ENCODE results near the gene ALKBH2.

The ALKBH2 gene

GRCh38 chr12:109093022-109093918, at the start of gene ALKBH2:
Gene ALKBH2, minus strand, starts transcription at chr12:109093472. Its CDS starts 686 bp downstream, at chr12:109092786.
- peak; percentile 89 to 90 for DNase-seq (ENCODE audit: low read depth in 2 of 2)

DNA sequence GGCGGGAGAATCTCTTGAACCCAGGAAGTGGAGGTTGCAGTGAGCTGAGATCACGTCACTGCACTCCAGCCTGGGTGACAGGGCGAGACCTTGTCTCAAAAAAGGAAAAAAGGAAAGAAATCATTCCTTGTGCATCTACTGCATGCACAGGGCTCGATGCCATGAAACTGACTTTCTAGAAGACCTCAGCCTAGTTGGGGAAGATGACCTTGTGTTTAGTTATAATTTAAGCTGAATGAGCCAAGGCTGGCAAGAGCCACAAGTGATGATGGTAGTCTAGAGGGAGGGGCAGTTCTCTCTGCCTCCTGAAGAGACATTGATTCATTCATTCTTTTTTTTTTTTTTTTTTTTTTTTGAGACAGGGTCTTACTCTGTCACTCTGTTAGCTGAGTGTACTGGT, 47.3 kb upstream of the ALKBH2 start:
- DNase-seq (ENCODE audit: low read depth in 2 of 2), result no peak

DNA sequence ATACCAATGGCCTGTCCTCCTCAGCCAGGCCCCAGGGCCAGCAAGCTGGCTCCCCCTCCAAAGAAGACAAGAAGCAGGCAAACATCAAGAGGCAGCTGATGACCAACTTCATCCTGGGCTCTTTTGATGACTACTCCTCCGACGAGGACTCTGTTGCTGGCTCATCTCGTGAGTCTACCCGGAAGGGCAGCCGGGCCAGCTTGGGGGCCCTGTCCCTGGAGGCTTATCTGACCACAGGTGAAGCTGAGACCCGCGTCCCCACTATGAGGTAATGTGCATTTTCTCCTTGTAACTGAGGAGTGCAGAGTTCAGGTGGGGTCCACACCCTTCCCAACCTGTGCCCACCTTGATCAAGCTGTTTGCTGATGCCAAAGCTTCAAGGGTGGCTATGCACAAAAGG, 46.5 kb upstream of the ALKBH2 start:
- DNase-seq (ENCODE audit: low read depth in 2 of 2), result no peak

DNA sequence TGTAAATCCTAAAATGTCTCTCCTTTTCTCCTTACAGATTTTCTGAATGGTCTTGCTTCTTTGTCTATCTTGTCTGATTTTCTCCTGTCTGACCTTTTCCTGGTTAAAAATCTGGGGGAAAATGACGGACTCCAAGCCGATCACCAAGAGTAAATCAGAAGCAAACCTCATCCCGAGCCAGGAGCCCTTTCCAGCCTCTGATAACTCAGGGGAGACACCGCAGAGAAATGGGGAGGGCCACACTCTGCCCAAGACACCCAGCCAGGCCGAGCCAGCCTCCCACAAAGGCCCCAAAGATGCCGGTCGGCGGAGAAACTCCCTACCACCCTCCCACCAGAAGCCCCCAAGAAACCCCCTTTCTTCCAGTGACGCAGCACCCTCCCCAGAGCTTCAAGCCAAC, 46.1 kb upstream of the ALKBH2 start:
- no peak for DNase-seq (ENCODE audit: low read depth in 2 of 2)

- no peak for DNase-seq (ENCODE audit: low read depth in 2 of 2)
These were observed 43.8 kb upstream of the ALKBH2 start for GRCh38 chr12:109137055-109137454.

DNA sequence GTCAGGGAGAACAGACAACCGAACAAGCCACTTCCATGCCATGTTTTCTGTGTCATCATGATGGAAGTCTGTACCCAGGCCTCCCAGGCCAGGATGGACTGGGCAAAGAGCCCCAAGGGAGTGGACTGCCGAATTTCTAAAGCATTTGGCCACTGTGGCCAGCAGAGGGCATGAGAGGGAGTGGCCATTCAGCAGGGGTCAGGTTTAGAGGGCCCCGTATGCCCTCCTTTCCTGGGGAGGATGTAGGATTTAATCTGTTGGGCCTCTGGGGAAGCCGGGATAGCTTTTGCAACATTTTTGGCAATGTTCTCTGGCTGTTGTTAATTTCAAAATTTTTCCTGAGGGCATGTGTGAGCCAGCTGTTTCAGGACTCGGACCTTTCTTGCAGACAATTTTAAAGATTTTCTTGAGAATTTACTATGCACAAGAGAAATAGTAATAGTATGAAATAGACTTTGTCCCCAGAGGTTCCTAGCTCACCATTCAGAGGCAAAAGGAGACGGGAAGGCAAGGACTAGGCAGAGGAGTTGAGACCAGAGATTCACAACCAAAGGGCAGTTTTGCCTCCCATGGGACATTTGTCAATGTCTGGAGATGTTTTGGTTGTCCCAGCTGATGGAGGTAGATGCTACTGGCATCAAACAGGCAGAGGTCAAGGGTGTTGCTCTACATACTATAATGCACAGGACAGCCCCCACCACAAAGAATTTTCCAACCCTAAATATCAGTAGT, 41.1 kb upstream of the ALKBH2 start:
- DNase-seq (ENCODE audit: low read depth in 2 of 2), result no peak

GRCh38 chr12:109131154-109132050, 38.1 kb upstream of the ALKBH2 start:
- DNase-seq (ENCODE audit: low read depth in 2 of 2), result no peak

DNA sequence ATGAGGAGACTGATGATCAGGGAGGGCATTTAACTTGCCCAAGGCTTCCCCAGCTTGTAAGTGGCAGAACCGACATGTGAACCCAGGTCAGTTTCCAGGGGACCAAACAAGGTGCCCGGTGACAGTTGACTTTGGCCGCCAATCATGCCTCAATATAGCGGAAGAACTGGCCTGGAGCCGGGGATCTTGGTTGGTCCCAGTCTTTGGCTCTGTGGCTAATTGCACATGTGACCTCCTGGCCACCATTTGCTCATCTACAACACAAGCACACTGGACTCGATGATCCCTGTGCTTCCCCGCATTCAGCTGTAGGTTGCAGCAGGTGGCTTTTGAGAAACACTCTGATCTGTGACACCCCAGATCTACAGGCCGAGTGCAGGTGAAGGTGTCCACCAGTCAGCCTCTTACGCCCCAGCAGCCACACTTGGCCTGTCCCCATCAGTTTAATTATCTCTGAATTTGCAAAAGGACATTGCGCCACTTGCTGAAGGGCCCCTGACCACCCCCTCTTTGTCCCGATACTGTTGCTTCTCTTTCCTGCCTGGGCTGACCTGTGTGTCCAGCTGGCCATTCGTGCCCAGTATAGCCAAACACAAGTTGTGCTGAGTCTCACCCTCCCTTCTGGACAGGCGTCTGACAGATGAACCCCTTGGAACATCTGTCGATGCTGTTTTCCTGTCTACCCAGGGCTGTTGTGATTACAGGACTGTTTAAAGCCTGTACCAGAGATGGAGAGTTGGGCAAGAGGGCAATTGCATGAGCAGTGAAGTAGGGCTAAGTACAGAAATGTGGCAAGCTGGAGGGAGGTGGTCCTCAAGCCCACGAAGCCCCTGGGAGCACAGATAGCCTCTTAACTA, 37.3 kb upstream of the ALKBH2 start:
- no peak for DNase-seq (ENCODE audit: low read depth in 2 of 2)

- DNase-seq (ENCODE audit: low read depth in 2 of 2), result no peak
These were observed 34.4 kb upstream of the ALKBH2 start for GRCh38 chr12:109127533-109128242.

- no peak for DNase-seq (ENCODE audit: low read depth in 2 of 2)
These were observed 33.5 kb upstream of the ALKBH2 start for GRCh38 chr12:109126784-109127183.

DNA sequence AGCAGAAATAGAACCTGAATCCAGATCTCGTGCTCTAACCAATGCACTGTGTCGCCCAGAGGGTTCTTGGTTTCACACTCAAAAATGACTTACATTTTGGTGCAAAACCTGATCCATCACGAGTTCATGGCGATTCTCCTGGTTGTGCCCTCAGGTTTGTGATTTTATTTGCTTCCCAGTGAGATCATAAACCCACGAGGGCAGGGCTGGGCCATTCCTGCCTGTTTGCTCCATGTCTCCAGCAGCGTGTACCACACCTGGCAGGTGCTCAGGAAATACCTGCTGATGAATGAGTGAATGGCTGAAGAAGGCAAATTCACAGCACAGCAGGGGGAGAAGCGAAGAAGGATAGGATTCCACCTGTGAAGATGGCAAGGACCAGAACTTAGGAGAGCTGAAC, 32.5 kb upstream of the ALKBH2 start:
- DNase-seq (ENCODE audit: low read depth in 2 of 2), result no peak

DNA sequence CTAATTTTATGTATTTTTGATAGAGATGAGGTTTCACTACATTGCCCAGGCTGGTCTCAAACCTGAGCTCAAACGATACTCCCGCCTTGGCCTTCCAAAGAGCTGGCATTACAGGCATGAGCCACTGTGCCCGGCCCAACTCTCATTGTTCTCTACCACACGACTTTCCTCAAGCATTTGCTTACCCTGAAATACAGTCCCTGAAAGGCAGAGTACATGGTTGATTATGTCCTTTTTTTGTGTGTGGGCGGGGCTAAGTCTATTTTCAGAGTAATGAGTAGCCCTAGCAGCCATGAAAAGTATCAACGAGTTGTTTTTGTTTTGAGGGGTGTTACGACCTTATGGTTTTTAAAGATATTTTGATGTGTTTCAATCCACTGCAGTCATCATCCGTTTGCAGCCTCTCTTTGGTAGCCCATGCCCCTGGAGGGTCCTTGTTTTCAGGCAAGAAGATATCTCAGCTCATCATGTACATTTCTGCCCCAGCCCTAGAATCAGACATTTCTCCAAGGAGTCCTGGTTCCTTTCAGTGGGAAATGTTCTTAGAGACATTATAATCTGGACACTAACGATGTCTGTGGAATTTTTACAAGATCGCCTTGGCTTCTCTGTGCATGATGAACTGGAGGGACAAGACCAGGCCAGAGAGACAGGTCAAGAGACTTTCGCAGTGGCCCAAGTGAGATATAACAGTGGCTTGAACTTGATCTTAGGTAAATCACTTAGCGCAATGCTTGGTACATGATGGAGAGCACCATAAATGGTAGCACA, 31.8 kb upstream of the ALKBH2 start:
- no peak for DNase-seq (ENCODE audit: low read depth in 2 of 2)

GRCh38 chr12:109121346-109121880, 28.1 kb upstream of the ALKBH2 start:
- DNase-seq (ENCODE audit: low read depth in 2 of 2), result no peak

GRCh38 chr12:109120557-109120956, 27.3 kb upstream of the ALKBH2 start:
- no peak for DNase-seq (ENCODE audit: low read depth in 2 of 2)

- no peak for DNase-seq (ENCODE audit: low read depth in 2 of 2)
These were observed 26.8 kb upstream of the ALKBH2 start for GRCh38 chr12:109120095-109120494.

DNA sequence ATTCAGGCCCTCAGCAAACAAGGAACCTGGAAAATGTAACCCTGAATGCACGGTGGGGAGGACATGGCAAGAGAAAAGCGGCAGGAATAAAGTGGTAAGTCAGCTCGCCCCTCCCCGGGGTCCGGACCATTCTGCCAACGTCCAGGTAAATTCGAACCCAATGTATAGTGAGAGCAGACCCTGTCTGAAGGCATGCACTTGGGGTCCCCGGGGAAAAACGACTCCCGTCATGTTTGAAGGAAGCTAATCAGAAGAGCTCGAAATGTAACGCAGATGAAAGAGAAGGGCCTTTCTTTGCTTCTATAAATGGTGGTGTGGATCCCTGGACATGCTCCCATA, 23.3 kb upstream of the ALKBH2 start:
- DNase-seq (ENCODE audit: low read depth in 2 of 2), result no peak

DNA sequence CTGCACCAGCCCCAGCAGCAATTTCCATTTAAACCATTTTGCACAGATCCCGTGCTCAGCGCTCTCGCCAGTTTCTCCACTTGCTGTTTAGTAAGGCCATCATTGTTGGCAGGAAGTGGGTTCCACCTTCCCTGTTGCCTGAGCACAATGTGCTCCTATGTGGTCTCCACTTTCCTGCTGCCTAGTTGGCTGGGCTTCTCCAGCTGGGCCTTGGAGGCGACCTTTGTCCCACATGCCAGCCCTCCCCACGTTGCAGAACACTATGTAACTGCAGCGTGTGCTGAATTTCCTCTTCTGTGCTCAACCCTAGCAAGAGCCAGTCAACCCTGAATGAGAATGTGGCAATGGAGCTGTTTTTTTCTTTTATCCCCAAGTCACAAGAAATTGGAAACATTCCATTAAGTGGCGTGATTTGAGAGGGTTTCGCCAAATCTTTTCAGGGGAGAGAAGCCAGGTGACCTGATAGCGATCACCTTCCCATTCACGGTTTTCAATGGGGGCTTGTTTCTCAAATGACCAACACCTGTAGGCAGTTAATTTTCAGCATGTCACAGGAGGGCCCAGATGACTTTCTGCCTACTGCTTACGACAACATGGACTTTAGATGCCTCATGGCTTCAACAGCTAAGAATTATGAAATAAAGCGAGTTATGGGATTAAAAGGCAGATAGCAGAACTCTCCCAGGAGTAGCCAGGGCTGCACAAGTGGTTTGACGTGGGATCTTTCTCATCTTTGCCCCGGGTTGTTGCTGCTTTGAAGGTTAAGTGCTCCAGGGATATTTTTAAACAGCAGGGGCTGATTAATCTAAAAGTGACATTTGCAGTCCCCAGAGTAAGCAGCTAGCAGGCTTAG, 22.7 kb upstream of the ALKBH2 start, which contains the start of gene ACACB:
ACACB (plus strand) TSS at position 830 of the 853 bp plus-strand sequence. CDS start 22,819 bp downstream, outside the sequence.
- no peak for DNase-seq (ENCODE audit: low read depth in 2 of 2)

GRCh38 chr12:109115404-109115757, 22.1 kb upstream of the ALKBH2 start:
- no peak for DNase-seq (ENCODE audit: low read depth in 2 of 2)

All from stimulated activated CD4-positive, alpha-beta T cell treated with anti-CD3 and anti-CD28 coated beads, Interleukin-12 subunit alpha, Interleukin-12 subunit beta, amount 100 ng/mL, for 24 hours (primary cell).